Mesenchymal stem cell (in vitro differentiated cells and primary cell): ENCODE data around the gene NFASC.

ENCODE experiments used
- DNase-seq: peaks from one replicate; pipeline ENCODE4 v3.0.0-alpha.2; 2013
- H2AFZ ChIP-seq: one replicate; pipeline ENCODE4 v1.6.1; 2013; ENCODE audit warnings: low read depth, mild to moderate bottlenecking, control low read depth, inconsistent platforms, low read length, moderate library complexity
- H2AK5ac ChIP-seq: 2 replicates; pipeline ENCODE4 v1.6.1; 2013; ENCODE audit warnings: low read length, moderate library complexity, mild to moderate bottlenecking, inconsistent platforms; ENCODE audit not compliant: severe bottlenecking
- H2BK120ac ChIP-seq: one replicate; pipeline ENCODE4 v1.6.1; 2013; ENCODE audit warnings: low read depth, mild to moderate bottlenecking, inconsistent platforms, low read length, moderate library complexity
- H2BK12ac ChIP-seq, 2 experiments: one replicate each; pipeline ENCODE4 v1.6.1; 2013; ENCODE audit warnings: inconsistent platforms in 2 of 2, low read length in 2 of 2, mild to moderate bottlenecking in 2 of 2, moderate library complexity in 2 of 2, control low read depth in 1 of 2
- H2BK15ac ChIP-seq: one replicate; pipeline ENCODE4 v1.6.1; 2013; ENCODE audit warnings: mild to moderate bottlenecking, low read depth, inconsistent platforms; ENCODE audit not compliant: poor library complexity, severe bottlenecking
- H2BK5ac ChIP-seq: 2 replicates; pipeline ENCODE4 v1.6.1; 2013; ENCODE audit warnings: low read depth, mild to moderate bottlenecking, low read length, control low read depth, inconsistent platforms; ENCODE audit not compliant: poor library complexity, severe bottlenecking
- H3K14ac ChIP-seq, 2 experiments: one replicate each; pipeline ENCODE4 v1.6.1; 2013; ENCODE audit warnings: inconsistent platforms in 2 of 2, low read length in 2 of 2, control low read depth in 1 of 2, mild to moderate bottlenecking in 1 of 2, moderate library complexity in 1 of 2
- H3K18ac ChIP-seq, 2 experiments: one replicate each; pipeline ENCODE4 v1.6.1; 2013; ENCODE audit warnings: inconsistent platforms in 2 of 2, low read length in 2 of 2, control low read depth in 1 of 2, low read depth in 1 of 2, mild to moderate bottlenecking in 1 of 2
- H3K23ac ChIP-seq, 2 experiments: one replicate each; pipeline ENCODE4 v1.6.1; 2013; ENCODE audit warnings: inconsistent platforms in 2 of 2, low read length in 2 of 2, mild to moderate bottlenecking in 2 of 2, moderate library complexity in 2 of 2, control low read depth in 1 of 2
- H3K27ac ChIP-seq: 2 replicates; pipeline ENCODE4 v1.5.1; 2013; ENCODE audit warnings: mild to moderate bottlenecking, moderate library complexity, low read length, control low read depth, inconsistent platforms; ENCODE audit not compliant: poor library complexity, severe bottlenecking
- H3K27me3 ChIP-seq, 2 experiments: 2 replicates each; pipeline versions ENCODE4 v1.6.1 to v1.7.0; 2013; ENCODE audit warnings: low read length in 2 of 2, mild to moderate bottlenecking in 2 of 2, moderate library complexity in 2 of 2, control low read depth in 1 of 2, inconsistent platforms in 1 of 2; ENCODE audit not compliant: control insufficient read depth in 1 of 2, insufficient read depth in 1 of 2
- H3K36me3 ChIP-seq, 2 experiments: 2 replicates each; pipeline versions ENCODE4 v1.6.1 to v1.7.0; 2013; ENCODE audit warnings: low read length in 2 of 2, control low read depth in 1 of 2, inconsistent platforms in 1 of 2, low read depth in 1 of 2, mild to moderate bottlenecking in 1 of 2; ENCODE audit not compliant: insufficient read depth in 2 of 2, control insufficient read depth in 1 of 2
- H3K4ac ChIP-seq, 2 experiments: one replicate each; pipeline ENCODE4 v1.6.1; 2013; ENCODE audit warnings: inconsistent platforms in 2 of 2, low read length in 2 of 2, mild to moderate bottlenecking in 2 of 2, moderate library complexity in 2 of 2, control low read depth in 1 of 2, low read depth in 1 of 2
- H3K4me1 ChIP-seq: 2 replicates; pipeline ENCODE4 v1.6.1; 2013; ENCODE audit warnings: low read depth, low read length, control low read depth; ENCODE audit not compliant: control insufficient read depth, insufficient read depth
- H3K4me2 ChIP-seq: 2 replicates; pipeline ENCODE4 v1.6.1; 2013; ENCODE audit warnings: low read length, mild to moderate bottlenecking, inconsistent platforms; ENCODE audit not compliant: poor library complexity, severe bottlenecking
- H3K4me3 ChIP-seq, 2 experiments: 2 replicates each; pipeline versions ENCODE4 v1.5.1 to v1.7.0; 2013; ENCODE audit warnings: low read length in 2 of 2, mild to moderate bottlenecking in 2 of 2, control low read depth in 1 of 2, low read depth in 1 of 2; ENCODE audit not compliant: insufficient read depth in 1 of 2
- H3K79me1 ChIP-seq: replicated peaks from 2 replicates; pipeline ENCODE4 v1.6.1; 2013; ENCODE audit warnings: mild to moderate bottlenecking, control low read depth, low read length, inconsistent platforms; ENCODE audit not compliant: poor library complexity, severe bottlenecking
- H3K9ac ChIP-seq: 2 replicates; pipeline ENCODE4 v1.7.0; 2013; ENCODE audit warnings: mild to moderate bottlenecking, low read length, moderate library complexity
- H3K9me3 ChIP-seq: 2 replicates; pipeline ENCODE4 v1.7.0; 2013; ENCODE audit warnings: mild to moderate bottlenecking, low read length; ENCODE audit not compliant: control insufficient read depth
- H4K8ac ChIP-seq: one replicate; pipeline ENCODE4 v1.6.1; 2013; ENCODE audit warnings: inconsistent platforms, mild to moderate bottlenecking, low read length, moderate library complexity
- H4K91ac ChIP-seq: one replicate; pipeline ENCODE4 v1.6.1; 2013; ENCODE audit warnings: mild to moderate bottlenecking, low read length, inconsistent platforms
- WGBS: methylation state at CpG from one replicate; pipeline ENCODE4 v1.1.7; 2013; ENCODE audit warnings: mixed read lengths; 5-methylcytosine and 5-hydroxymethylcytosine counted together

NFASC gene

GRCh38 chr1:205002705-205003104, 132.0 kb downstream of the NFASC start:
- Histone ChIP-seq H3K4ac (no peak overlapping the region), H2AK5ac (no peak overlapping the region), H3K27ac (no peak overlapping the region), H3K79me1 (no peaks in the 10 kb centered on the region), H3K27me3 (peaks cover 0 to 62% of the 10 kb centered on the region in 2 experiments), H3K9me3 (no peaks in the 10 kb centered on the region), H4K8ac (no peak overlapping the region), H3K36me3 (peaks cover 0 to 46% of the 10 kb centered on the region in 2 experiments), H3K4me2 (no peak overlapping the region), H2BK15ac (no peak overlapping the region), H2AFZ (no peak overlapping the region), H3K18ac (no peak overlapping the region), H3K4me3 (no peak overlapping the region), H2BK120ac (no peak overlapping the region), H3K9ac (no peak overlapping the region), H2BK5ac (no peak overlapping the region), H3K14ac (no peak overlapping the region), H4K91ac (no peak overlapping the region), H3K4me1 (no peaks in the 10 kb centered on the region), H2BK12ac (no peak overlapping the region), H3K23ac (no peak overlapping the region)
- 68% methylated on average over 7 of the region's 7 CpGs for WGBS
- no peak for DNase-seq

- no peak overlapping the region for H4K91ac ChIP-seq
- H3K9ac ChIP-seq = no peak overlapping the region
- no peak overlapping the region for H2AFZ ChIP-seq
- no peak overlapping the region for H3K4me3 ChIP-seq
- no peaks in the 10 kb centered on the region for H3K79me1 ChIP-seq
- H3K27ac ChIP-seq = no peak overlapping the region
- H4K8ac ChIP-seq = no peak overlapping the region
- H3K27me3 ChIP-seq = peaks cover 0 to 62% of the 10 kb centered on the region in 2 experiments
- peaks cover 0 to 46% of the 10 kb centered on the region in 2 experiments for H3K36me3 ChIP-seq
- H3K4ac ChIP-seq = no peak overlapping the region
- no peak for DNase-seq
- no peak overlapping the region for H2BK12ac ChIP-seq
- H2BK5ac ChIP-seq = no peak overlapping the region
- H2BK120ac ChIP-seq = no peak overlapping the region
- no peak overlapping the region for H3K4me2 ChIP-seq
- H3K14ac ChIP-seq = no peak overlapping the region
- no peak overlapping the region for H2BK15ac ChIP-seq
- H3K4me1 ChIP-seq = no peaks in the 10 kb centered on the region
- H3K9me3 ChIP-seq = no peaks in the 10 kb centered on the region
- H2AK5ac ChIP-seq = no peak overlapping the region
- H3K23ac ChIP-seq = no peak overlapping the region
- no peak overlapping the region for H3K18ac ChIP-seq
- WGBS = 65% methylated on average over 10 of the region's 10 CpGs
These were observed 132.9 kb downstream of the NFASC start for GRCh38 chr1:205003358-205004131.

- Histone ChIP-seq H4K91ac (no peak overlapping the region), H3K9me3 (no peaks in the 10 kb centered on the region), H3K36me3 (peaks cover 0 to 43% of the 10 kb centered on the region in 2 experiments), H3K9ac (no peak overlapping the region), H3K79me1 (no peaks in the 10 kb centered on the region), H3K4me2 (no peak overlapping the region), H2AK5ac (no peak overlapping the region), H3K23ac (no peak overlapping the region), H3K27ac (no peak overlapping the region), H3K18ac (no peak overlapping the region), H2BK12ac (no peak overlapping the region), H3K4ac (no peak overlapping the region), H4K8ac (no peak overlapping the region), H3K14ac (no peak overlapping the region), H3K27me3 (peaks cover 0 to 59% of the 10 kb centered on the region in 2 experiments), H3K4me3 (no peak overlapping the region), H2BK15ac (no peak overlapping the region), H2AFZ (no peak overlapping the region), H3K4me1 (no peaks in the 10 kb centered on the region), H2BK120ac (no peak overlapping the region), H2BK5ac (no peak overlapping the region)
- no peak for DNase-seq
- WGBS = 73% methylated on average over 3 of the region's 3 CpGs
These were observed 133.7 kb downstream of the NFASC start for GRCh38 chr1:205004351-205004750.

GRCh38 chr1:205008896-205009295, 138.2 kb downstream of the NFASC start:
- H3K4me2 ChIP-seq = no peak overlapping the region
- H2AFZ ChIP-seq = no peak overlapping the region
- H3K79me1 ChIP-seq = no peaks in the 10 kb centered on the region
- H3K27ac ChIP-seq = no peak overlapping the region
- no peaks in the 10 kb centered on the region for H3K4me1 ChIP-seq
- H3K23ac ChIP-seq = no peak overlapping the region
- no peak for DNase-seq
- H3K9ac ChIP-seq = no peak overlapping the region
- H3K9me3 ChIP-seq = no peaks in the 10 kb centered on the region
- no peak overlapping the region for H3K4me3 ChIP-seq
- H2AK5ac ChIP-seq = no peak overlapping the region
- H3K14ac ChIP-seq = no peak overlapping the region
- no peak overlapping the region for H3K4ac ChIP-seq
- peaks cover 0 to 18% of the 10 kb centered on the region in 2 experiments for H3K36me3 ChIP-seq
- H4K8ac ChIP-seq = no peak overlapping the region
- no peak overlapping the region for H2BK5ac ChIP-seq
- H3K27me3 ChIP-seq = peaks cover 0 to 36% of the 10 kb centered on the region in 2 experiments
- H4K91ac ChIP-seq = no peak overlapping the region
- H3K18ac ChIP-seq = no peak overlapping the region
- no peak overlapping the region for H2BK12ac ChIP-seq
- H2BK120ac ChIP-seq = no peak overlapping the region
- WGBS = 82% methylated on average over 8 of the region's 8 CpGs
- no peak overlapping the region for H2BK15ac ChIP-seq
